Measurements from ENCODE around the gene SMIM24.
A peak's percentile ranks its signal among the peaks of the same experiment; 100 is the strongest.
"Not testable (repeated sequence)": the region's sequence is repeated elsewhere in the genome, so short reads cannot be mapped to it uniquely, and the experiment has no call there.

SMIM24 gene

DNA sequence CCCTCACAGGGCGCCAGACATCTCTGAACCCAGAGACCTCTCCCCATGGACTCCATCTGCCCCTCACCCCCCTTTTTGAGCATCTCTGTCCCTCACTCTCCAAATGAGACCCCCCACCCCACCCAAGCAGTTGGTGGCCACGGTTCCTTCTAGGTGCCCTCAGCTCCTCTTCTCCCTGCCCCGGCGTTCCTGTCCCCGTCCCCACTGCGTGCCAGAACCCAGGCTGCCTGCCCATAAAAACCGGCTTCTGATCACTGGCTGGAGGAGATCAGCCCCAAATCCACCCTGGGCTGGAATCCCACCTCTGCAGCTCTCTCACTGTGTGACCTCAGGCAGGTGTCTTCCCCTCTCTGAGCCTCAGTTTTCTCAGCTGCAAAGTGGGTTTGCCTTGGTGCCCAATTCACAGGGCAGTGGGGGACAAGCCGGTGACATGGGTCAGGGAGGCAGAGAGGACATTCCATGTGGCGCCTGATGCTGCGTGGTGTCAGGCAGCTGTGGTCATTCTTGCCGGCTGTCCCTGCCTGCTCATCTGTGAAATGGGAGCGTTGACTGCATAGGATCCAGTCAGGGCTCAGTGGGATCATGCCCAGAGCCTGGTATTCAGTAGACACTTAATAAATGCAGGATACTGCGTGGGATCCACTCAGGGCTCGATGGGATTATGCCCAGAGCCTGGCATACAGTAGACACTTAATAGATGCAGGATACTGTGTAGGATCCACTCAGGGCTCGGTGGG is 25.5 kb downstream of the SMIM24 start:
- H3K27ac Mint-ChIP-seq: no peak overlapping the region
- no peak overlapping the region for H3K4me3 Mint-ChIP-seq
- peaks cover 23% of the 10 kb centered on the region for H3K4me1 Mint-ChIP-seq (ENCODE audit: low read depth)
- intact Hi-C loops (cut with micrococcal nuclease): no loop called here
- H3K27me3 Mint-ChIP-seq: no peaks in the 10 kb centered on the region
- H3K36me3 Mint-ChIP-seq (ENCODE audit: low read depth): peaks cover 98% of the 10 kb centered on the region
- H3K9me3 Mint-ChIP-seq: no peaks in the 10 kb centered on the region

DNA sequence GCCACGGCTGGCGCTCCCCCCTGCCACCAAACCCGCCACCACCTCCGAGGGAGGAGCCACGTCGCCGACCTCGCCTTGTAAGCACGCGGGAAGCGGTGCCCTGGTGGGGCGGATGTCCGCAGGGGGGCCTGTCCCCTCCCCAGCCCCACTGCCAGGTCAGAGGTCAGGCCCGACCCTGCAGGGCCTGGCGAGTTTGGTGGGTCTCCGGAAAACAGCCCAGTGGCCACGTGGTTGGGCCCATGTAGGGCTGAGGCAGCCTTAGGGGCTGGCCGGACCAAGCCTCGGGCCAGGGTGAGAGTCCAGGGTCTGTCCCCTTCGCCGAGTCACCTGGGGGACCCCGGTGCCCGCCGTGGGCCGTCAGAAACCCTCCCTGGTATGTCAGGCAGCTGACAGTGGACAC is 26.5 kb downstream of the SMIM24 start:
- intact Hi-C loops (cut with micrococcal nuclease): no loop called here
- Mint-ChIP-seq H3K27ac (no peak overlapping the region), H3K27me3 (no peaks in the 10 kb centered on the region), H3K36me3 (ENCODE audit: low read depth) (peaks cover 98% of the 10 kb centered on the region), H3K4me3 (no peak overlapping the region), H3K9me3 (no peaks in the 10 kb centered on the region), H3K4me1 (ENCODE audit: low read depth) (peaks cover 17% of the 10 kb centered on the region)

GRCh38 chr19:3452942-3453214 is 27.4 kb downstream of the SMIM24 start:
- H3K4me3 Mint-ChIP-seq; H3K4me1 Mint-ChIP-seq (ENCODE audit: low read depth); intact Hi-C loops (cut with micrococcal nuclease); H3K9me3 Mint-ChIP-seq; H3K27me3 Mint-ChIP-seq; H3K27ac Mint-ChIP-seq: not testable (repeated sequence)
- H3K36me3 Mint-ChIP-seq (ENCODE audit: low read depth): peaks cover 98% of the 10 kb centered on the region

- H3K27ac Mint-ChIP-seq: no peak overlapping the region
- H3K4me1 Mint-ChIP-seq (ENCODE audit: low read depth): peaks cover 5% of the 10 kb centered on the region
- H3K27me3 Mint-ChIP-seq: no peaks in the 10 kb centered on the region
- H3K4me3 Mint-ChIP-seq: no peak overlapping the region
- peaks cover 100% of the 10 kb centered on the region for H3K36me3 Mint-ChIP-seq (ENCODE audit: low read depth)
- intact Hi-C loops (cut with micrococcal nuclease): no loop called here
- H3K9me3 Mint-ChIP-seq: no peaks in the 10 kb centered on the region
Measured at GRCh38 chr19:3452171-3452941, 28.0 kb downstream of the SMIM24 start.

DNA sequence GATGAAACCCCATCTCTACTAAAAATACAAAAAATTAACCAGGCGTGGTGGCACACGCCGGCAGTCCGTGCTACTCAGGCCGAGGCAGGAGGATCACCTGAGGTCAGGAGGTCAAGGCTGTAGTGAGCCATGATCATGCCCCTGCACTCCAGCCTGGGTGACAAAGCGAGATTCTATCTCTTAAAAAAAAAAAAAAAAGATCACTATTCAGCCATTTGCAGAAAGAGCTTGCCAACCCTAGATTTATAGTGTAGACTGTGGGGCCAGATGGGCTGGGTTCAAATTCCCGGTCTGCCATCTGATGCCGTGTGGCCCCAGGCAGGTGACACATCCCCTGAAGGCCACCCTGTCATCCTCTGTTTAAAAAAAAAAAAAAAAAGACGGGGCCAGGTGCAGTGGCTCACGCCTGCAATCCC is 28.9 kb downstream of the SMIM24 start:
- H3K4me1 Mint-ChIP-seq (ENCODE audit: low read depth): no peaks in the 10 kb centered on the region
- H3K9me3 Mint-ChIP-seq: no peaks in the 10 kb centered on the region
- intact Hi-C loops (cut with micrococcal nuclease): no loop called here
- no peak overlapping the region for H3K4me3 Mint-ChIP-seq
- H3K27me3 Mint-ChIP-seq: no peaks in the 10 kb centered on the region
- peaks cover 99% of the 10 kb centered on the region for H3K36me3 Mint-ChIP-seq (ENCODE audit: low read depth)
- peak overlapping the region; percentile 5 for H3K27ac Mint-ChIP-seq

DNA sequence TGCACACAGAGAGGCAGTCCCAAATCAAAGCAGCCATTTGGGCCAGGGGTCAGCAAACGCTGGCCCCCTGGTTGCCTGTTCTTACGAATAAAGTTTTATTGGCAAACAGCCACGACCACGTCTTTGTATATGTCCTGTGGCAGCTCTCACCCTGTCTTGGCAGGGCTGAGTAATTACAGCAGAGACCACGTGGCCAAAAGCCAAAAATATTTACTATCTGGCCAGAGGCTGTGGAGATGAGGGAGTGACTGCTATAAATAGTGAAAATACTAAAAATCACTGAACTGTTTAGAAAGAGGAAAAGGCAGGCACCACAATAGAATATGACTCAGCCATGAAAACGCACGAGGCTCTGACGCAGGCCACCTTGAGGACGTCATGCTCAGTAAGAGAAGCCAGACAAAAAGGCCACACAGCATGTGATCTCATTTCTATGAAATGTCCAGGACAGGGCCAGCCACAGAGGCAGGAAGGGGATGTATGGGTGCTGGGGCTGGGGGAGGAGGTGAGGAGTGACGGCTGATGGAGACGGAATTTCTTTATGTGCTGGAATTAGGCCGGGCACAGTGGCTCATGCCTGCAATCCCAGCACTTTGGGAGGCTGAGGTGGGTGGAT is 29.4 kb downstream of the SMIM24 start:
- H3K27ac Mint-ChIP-seq: peak overlapping the region; percentile 5
- no peaks in the 10 kb centered on the region for H3K9me3 Mint-ChIP-seq
- H3K4me3 Mint-ChIP-seq: no peak overlapping the region
- no peaks in the 10 kb centered on the region for H3K27me3 Mint-ChIP-seq
- peaks cover 99% of the 10 kb centered on the region for H3K36me3 Mint-ChIP-seq (ENCODE audit: low read depth)
- intact Hi-C loops (cut with micrococcal nuclease): no loop called here
- no peaks in the 10 kb centered on the region for H3K4me1 Mint-ChIP-seq (ENCODE audit: low read depth)

- peaks cover 7% of the 10 kb centered on the region for H3K4me1 Mint-ChIP-seq (ENCODE audit: low read depth)
- peaks cover 99% of the 10 kb centered on the region for H3K36me3 Mint-ChIP-seq (ENCODE audit: low read depth)
- H3K9me3 Mint-ChIP-seq: no peaks in the 10 kb centered on the region
- no peaks in the 10 kb centered on the region for H3K27me3 Mint-ChIP-seq
- no peak overlapping the region for H3K4me3 Mint-ChIP-seq
- no peak overlapping the region for H3K27ac Mint-ChIP-seq
- intact Hi-C loops (cut with micrococcal nuclease): no loop called here
Measured at GRCh38 chr19:3448616-3449334, 31.6 kb downstream of the SMIM24 start.

DNA sequence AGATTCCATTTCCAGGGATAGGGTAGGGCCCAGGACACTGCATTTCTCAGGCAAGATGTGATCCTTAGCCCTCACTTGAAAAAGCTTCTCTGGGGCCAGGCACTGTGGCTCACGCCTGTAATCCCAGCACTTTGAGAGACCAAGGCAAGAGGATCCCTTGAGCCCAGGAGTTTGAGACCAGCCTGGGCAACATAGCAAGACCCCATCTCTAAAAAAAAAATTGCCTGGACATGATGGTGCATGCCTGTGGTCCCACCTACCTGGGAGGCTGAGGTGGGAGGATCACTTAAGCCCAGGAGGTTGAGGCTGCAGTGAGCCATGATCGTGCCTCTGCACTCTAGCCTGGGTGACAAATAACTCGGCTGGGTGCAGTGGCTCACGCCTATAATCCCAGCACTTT is 33.7 kb downstream of the SMIM24 start:
- intact Hi-C loops (cut with micrococcal nuclease); H3K27me3 Mint-ChIP-seq; H3K4me3 Mint-ChIP-seq; H3K9me3 Mint-ChIP-seq; H3K4me1 Mint-ChIP-seq (ENCODE audit: low read depth); H3K27ac Mint-ChIP-seq: not testable (repeated sequence)
- peaks cover 99% of the 10 kb centered on the region for H3K36me3 Mint-ChIP-seq (ENCODE audit: low read depth)

- Mint-ChIP-seq H3K4me1 (ENCODE audit: low read depth) (peaks cover 11% of the 10 kb centered on the region), H3K36me3 (ENCODE audit: low read depth) (peaks cover 99% of the 10 kb centered on the region), H3K27me3 (no peaks in the 10 kb centered on the region), H3K9me3 (no peaks in the 10 kb centered on the region), H3K4me3 (no peak overlapping the region), H3K27ac (no peak overlapping the region)
- intact Hi-C loops (cut with micrococcal nuclease): no loop called here
Measured at GRCh38 chr19:3444695-3445234, 35.6 kb downstream of the SMIM24 start.

- no peak overlapping the region for H3K4me3 Mint-ChIP-seq
- no peak overlapping the region for H3K27ac Mint-ChIP-seq
- intact Hi-C loops (cut with micrococcal nuclease): no loop called here
- no peaks in the 10 kb centered on the region for H3K27me3 Mint-ChIP-seq
- no peaks in the 10 kb centered on the region for H3K9me3 Mint-ChIP-seq
- H3K36me3 Mint-ChIP-seq (ENCODE audit: low read depth): peaks cover 94% of the 10 kb centered on the region
- peaks cover 12% of the 10 kb centered on the region for H3K4me1 Mint-ChIP-seq (ENCODE audit: low read depth)
Measured at GRCh38 chr19:3443840-3444694, 36.3 kb downstream of the SMIM24 start.

DNA sequence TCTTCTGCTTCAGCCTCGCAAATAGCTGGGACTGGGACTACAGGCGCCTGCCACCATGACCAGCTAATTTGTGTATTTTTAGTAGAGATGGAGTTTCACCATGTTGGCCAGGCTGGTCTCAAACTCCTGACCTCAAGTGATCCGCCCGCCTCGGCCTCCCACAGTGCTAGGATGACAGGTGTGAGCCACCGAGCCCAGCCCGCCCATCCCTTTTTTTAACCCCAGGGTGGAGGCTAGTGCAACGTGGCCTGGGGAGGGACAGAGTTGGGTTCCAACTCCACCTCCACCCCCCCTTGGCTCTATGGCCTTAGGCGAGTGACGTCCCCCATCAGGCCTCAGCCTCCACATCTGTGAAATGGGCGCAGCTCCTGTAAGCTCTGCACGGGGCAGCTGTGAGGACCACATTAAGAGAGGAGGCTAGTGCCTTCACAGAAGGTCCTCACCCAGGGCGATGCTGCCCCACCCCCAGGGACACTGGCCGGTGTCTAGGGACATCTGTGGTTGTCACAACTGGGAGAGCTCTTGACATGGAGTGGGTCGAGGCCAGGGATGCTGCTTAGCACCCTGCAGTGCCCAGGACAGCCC is 37.7 kb downstream of the SMIM24 start:
- Mint-ChIP-seq H3K27ac (no peak overlapping the region), H3K4me1 (ENCODE audit: low read depth) (peaks cover 12% of the 10 kb centered on the region), H3K9me3 (no peaks in the 10 kb centered on the region), H3K4me3 (no peak overlapping the region), H3K27me3 (no peaks in the 10 kb centered on the region), H3K36me3 (ENCODE audit: low read depth) (peaks cover 94% of the 10 kb centered on the region)
- intact Hi-C loops (cut with micrococcal nuclease): no loop called here

DNA sequence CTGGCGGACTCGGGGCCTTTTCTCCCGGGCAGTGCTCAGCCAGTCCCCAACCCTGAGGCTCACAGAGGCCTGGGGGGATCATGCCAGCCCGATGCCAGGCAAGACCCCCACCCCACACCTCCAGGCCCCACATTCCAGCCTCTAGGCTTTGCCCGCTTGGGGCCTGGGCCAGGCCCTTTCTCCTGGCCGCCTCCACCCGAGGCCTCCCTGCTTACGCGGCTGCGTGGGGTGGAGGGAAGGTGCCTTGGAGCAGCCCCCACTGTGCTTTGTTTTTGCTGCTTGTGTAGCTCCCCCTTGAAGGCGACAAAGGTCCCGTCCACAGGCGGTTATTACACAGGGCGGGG is 38.4 kb downstream of the SMIM24 start:
- Mint-ChIP-seq H3K27ac (no peak overlapping the region), H3K9me3 (no peaks in the 10 kb centered on the region), H3K27me3 (no peaks in the 10 kb centered on the region), H3K36me3 (ENCODE audit: low read depth) (peaks cover 94% of the 10 kb centered on the region), H3K4me3 (no peak overlapping the region), H3K4me1 (ENCODE audit: low read depth) (peaks cover 12% of the 10 kb centered on the region)
- intact Hi-C loops (cut with micrococcal nuclease): no loop called here
